CD4-positive, CD25-positive, alpha-beta regulatory T cell (primary cell): Measurements from ENCODE around the gene ROBO1. TPM values are rescaled to one million over a fixed set of nuclear protein-coding genes. Genes with fewer than 3 reads are reported as not detected.

Experiments used
- ATAC-seq, 2 donors: fragments of 150-1000 bp; cut with Tn5 transposase; one replicate each; pipeline ENCODE4 v1.10.0; 2021; ENCODE audit warnings: low read depth in 2 of 2, moderate number of reproducible peaks in 2 of 2, moderate library complexity in 1 of 2
- DNase-seq, 3 donors: peaks; one replicate each; pipeline versions ENCODE4 v3.0.0 to v3.0.0-alpha.2; 2012 to 2022; ENCODE audit warnings: mixed read lengths in 1 of 3
- H3K27ac ChIP-seq: one replicate; pipeline ENCODE4 v1.7.0; 2013; ENCODE audit warnings: mild to moderate bottlenecking, low read length; ENCODE audit not compliant: insufficient read depth, poor library complexity, severe bottlenecking
- H3K27me3 ChIP-seq: one replicate; pipeline ENCODE4 v1.7.0; 2013; ENCODE audit warnings: low read length; ENCODE audit not compliant: control insufficient read depth, insufficient read depth
- H3K36me3 ChIP-seq: one replicate; pipeline ENCODE4 v1.7.0; 2013; ENCODE audit warnings: mild to moderate bottlenecking, low read length, moderate library complexity; ENCODE audit not compliant: control insufficient read depth, insufficient read depth
- H3K4me1 ChIP-seq: 2 replicates; pipeline ENCODE4 v1.7.0; 2013; ENCODE audit warnings: mild to moderate bottlenecking, low read length; ENCODE audit not compliant: insufficient read depth, control insufficient read depth, poor library complexity, severe bottlenecking
- H3K4me3 ChIP-seq: one replicate; pipeline ENCODE4 v1.7.0; 2013; ENCODE audit warnings: low read depth, mild to moderate bottlenecking, low read length, moderate library complexity
- H3K9me3 ChIP-seq, 2 experiments: 1 replicate in 1 of 2; 2 replicates in 1 of 2; pipeline ENCODE4 v1.7.0; 2013; ENCODE audit warnings: low read length in 2 of 2, mild to moderate bottlenecking in 1 of 2, moderate library complexity in 1 of 2; ENCODE audit not compliant: control insufficient read depth in 2 of 2
- H3K27ac Mint-ChIP-seq, 3 donors: one replicate each; pipeline ENCODE4 v1.8.0; 2020 to 2022; ENCODE audit warnings: mild to moderate bottlenecking in 3 of 3, mixed read lengths in 3 of 3, moderate library complexity in 2 of 3
- H3K27me3 Mint-ChIP-seq: one replicate; pipeline ENCODE4 v1.8.0; 2022; ENCODE audit warnings: mild to moderate bottlenecking, mixed read lengths
- H3K36me3 Mint-ChIP-seq: one replicate; pipeline ENCODE4 v1.8.0; 2020; ENCODE audit warnings: mixed read lengths
- H3K4me1 Mint-ChIP-seq, 4 donors: one replicate each; pipeline ENCODE4 v1.8.0; 2020 to 2022; ENCODE audit warnings: mixed read lengths in 4 of 4, mild to moderate bottlenecking in 1 of 4
- H3K4me3 Mint-ChIP-seq, 4 donors: one replicate each; pipeline ENCODE4 v1.8.0; 2020 to 2022; ENCODE audit warnings: mild to moderate bottlenecking in 4 of 4, mixed read lengths in 4 of 4, moderate library complexity in 3 of 4
- H3K9me3 Mint-ChIP-seq, 7 donors: one replicate each; pipeline ENCODE4 v1.8.0; 2020 to 2022; ENCODE audit warnings: mixed read lengths in 7 of 7, mild to moderate bottlenecking in 3 of 7, moderate library complexity in 2 of 7
- polyA plus RNA-seq, 4 donors: library from polyadenylated mRNA; unstranded; fragments of 300-500 nt; fragmentation: Illumina TruSeq; gene quantifications; one replicate each; pipeline ENCODE4 v1.2.3, GENCODE V29; 2021
- total RNA-seq: library from RNA; stranded (reverse); gene quantifications from one replicate; pipeline ENCODE4 v1.2.3, GENCODE V29; 2022

The ROBO1 gene
- total and polyA plus RNA-seq, 5 donors from 2014 or later: not detected

GRCh38 chr3:79019137-79019923, 748.5 kb downstream of the ROBO1 start:
- peaks cover 6% of the 10 kb centered on the region for H3K27me3 Mint-ChIP-seq
- DNase-seq (peak in 1 of 3 donors; percentile 1), ATAC-seq (no peak)
- no peaks in the 10 kb centered on the region for H3K27me3 ChIP-seq
- H3K4me1 ChIP-seq: no peaks in the 10 kb centered on the region
- no peaks in the 10 kb centered on the region for H3K36me3 Mint-ChIP-seq
- H3K27ac ChIP-seq: no peak overlapping the region
- no peak overlapping the region for H3K27ac Mint-ChIP-seq
- H3K36me3 ChIP-seq: no peaks in the 10 kb centered on the region
- peaks cover 0 to 5% of the 10 kb centered on the region in 2 experiments for H3K9me3 ChIP-seq
- peak overlapping the region in 1 of 4 donors; percentile 63 for H3K4me3 Mint-ChIP-seq
- no peak overlapping the region for H3K4me3 ChIP-seq
- peaks cover 0 to 7% (median 2%) of the 10 kb centered on the region in 7 donors for H3K9me3 Mint-ChIP-seq
- peaks cover 0 to 5% (median 0%) of the 10 kb centered on the region in 4 donors for H3K4me1 Mint-ChIP-seq

- Histone ChIP-seq H3K36me3 (no peaks in the 10 kb centered on the region), H3K9me3 (no peaks in the 10 kb centered on the region), H3K4me1 (no peaks in the 10 kb centered on the region), H3K4me3 (no peak overlapping the region), H3K27me3 (no peaks in the 10 kb centered on the region), H3K27ac (no peak overlapping the region)
- ATAC-seq: no peak
- peaks cover 0 to 7% (median 2%) of the 10 kb centered on the region in 7 donors for H3K9me3 Mint-ChIP-seq
- DNase-seq: peak in 1 of 3 donors; percentile 6
- H3K4me1 Mint-ChIP-seq: peaks cover 0 to 5% (median 0%) of the 10 kb centered on the region in 4 donors
- no peak overlapping the region for H3K4me3 Mint-ChIP-seq
- no peak overlapping the region for H3K27ac Mint-ChIP-seq
- H3K36me3 Mint-ChIP-seq: no peaks in the 10 kb centered on the region
- peaks cover 6% of the 10 kb centered on the region for H3K27me3 Mint-ChIP-seq
Observed at GRCh38 chr3:79018671-79019136, 749.1 kb downstream of the ROBO1 start.

DNA sequence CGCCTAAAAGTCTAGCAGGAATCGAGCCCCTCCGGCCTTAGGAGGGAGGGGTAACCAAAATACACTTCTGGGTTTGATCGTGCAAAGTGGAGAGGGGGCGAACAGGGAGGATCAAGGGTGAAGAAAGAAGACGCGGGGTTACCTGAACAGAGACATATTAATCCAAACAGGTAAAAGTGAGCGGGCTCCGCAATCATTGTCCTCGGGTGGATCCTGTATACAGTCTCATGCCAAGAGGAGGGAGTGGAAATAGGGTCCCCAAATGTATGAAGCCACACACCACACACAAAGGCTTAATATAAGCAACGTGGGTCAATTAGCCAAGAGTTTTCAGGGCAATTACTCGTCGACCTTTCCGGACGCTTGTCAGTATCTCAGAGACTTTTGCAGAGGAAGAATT, 749.5 kb downstream of the ROBO1 start:
- Mint-ChIP-seq H3K27ac (no peak overlapping the region), H3K36me3 (no peaks in the 10 kb centered on the region), H3K9me3 (peaks cover 0 to 7% (median 2%) of the 10 kb centered on the region in 7 donors), H3K4me3 (no peak overlapping the region), H3K4me1 (peaks cover 0 to 5% (median 0%) of the 10 kb centered on the region in 4 donors), H3K27me3 (peaks cover 6% of the 10 kb centered on the region)
- no peak overlapping the region for H3K4me3 ChIP-seq
- DNase-seq (no peak), ATAC-seq (no peak)
- H3K9me3 ChIP-seq: no peaks in the 10 kb centered on the region
- no peaks in the 10 kb centered on the region for H3K4me1 ChIP-seq
- H3K36me3 ChIP-seq: no peaks in the 10 kb centered on the region
- H3K27me3 ChIP-seq: no peaks in the 10 kb centered on the region
- H3K27ac ChIP-seq: no peak overlapping the region

- Mint-ChIP-seq H3K9me3 (peaks cover 0 to 5% (median under 1%) of the 10 kb centered on the region in 7 donors), H3K4me3 (no peak overlapping the region), H3K36me3 (no peaks in the 10 kb centered on the region), H3K27me3 (peaks cover 6% of the 10 kb centered on the region), H3K27ac (no peak overlapping the region), H3K4me1 (peaks cover 0 to 5% (median 0%) of the 10 kb centered on the region in 4 donors)
- H3K36me3 ChIP-seq: no peaks in the 10 kb centered on the region
- H3K27ac ChIP-seq: no peak overlapping the region
- H3K4me3 ChIP-seq: no peak overlapping the region
- H3K9me3 ChIP-seq: no peaks in the 10 kb centered on the region
- H3K4me1 ChIP-seq: no peaks in the 10 kb centered on the region
- H3K27me3 ChIP-seq: no peaks in the 10 kb centered on the region
- DNase-seq (no peak), ATAC-seq (no peak)
Observed at GRCh38 chr3:79016587-79017376, 751.0 kb downstream of the ROBO1 start.

- Histone ChIP-seq H3K27ac (no peak overlapping the region), H3K36me3 (no peaks in the 10 kb centered on the region), H3K9me3 (no peaks in the 10 kb centered on the region), H3K4me1 (no peaks in the 10 kb centered on the region), H3K4me3 (no peak overlapping the region), H3K27me3 (no peaks in the 10 kb centered on the region)
- Mint-ChIP-seq H3K9me3 (peaks cover 0 to 5% (median 0%) of the 10 kb centered on the region in 7 donors), H3K36me3 (no peaks in the 10 kb centered on the region), H3K4me1 (peaks cover 0 to 5% (median 0%) of the 10 kb centered on the region in 4 donors), H3K4me3 (no peak overlapping the region), H3K27ac (no peak overlapping the region), H3K27me3 (peaks cover 6% of the 10 kb centered on the region)
- DNase-seq (no peak), ATAC-seq (no peak)
Observed at GRCh38 chr3:79015854-79016253, 751.9 kb downstream of the ROBO1 start.

GRCh38 chr3:79012946-79013362, 754.8 kb downstream of the ROBO1 start:
- H3K36me3 Mint-ChIP-seq: no peaks in the 10 kb centered on the region
- no peaks in the 10 kb centered on the region for H3K27me3 Mint-ChIP-seq
- Histone ChIP-seq H3K4me3 (no peak overlapping the region), H3K27me3 (no peaks in the 10 kb centered on the region), H3K27ac (no peak overlapping the region), H3K9me3 (no peaks in the 10 kb centered on the region), H3K36me3 (no peaks in the 10 kb centered on the region), H3K4me1 (no peaks in the 10 kb centered on the region)
- DNase-seq: no peak
- no peak overlapping the region for H3K27ac Mint-ChIP-seq
- H3K4me1 Mint-ChIP-seq: no peaks in the 10 kb centered on the region
- H3K4me3 Mint-ChIP-seq: no peak overlapping the region
- peaks cover 0 to 4% (median 1%) of the 10 kb centered on the region in 7 donors for H3K9me3 Mint-ChIP-seq
- no peak for ATAC-seq

DNA sequence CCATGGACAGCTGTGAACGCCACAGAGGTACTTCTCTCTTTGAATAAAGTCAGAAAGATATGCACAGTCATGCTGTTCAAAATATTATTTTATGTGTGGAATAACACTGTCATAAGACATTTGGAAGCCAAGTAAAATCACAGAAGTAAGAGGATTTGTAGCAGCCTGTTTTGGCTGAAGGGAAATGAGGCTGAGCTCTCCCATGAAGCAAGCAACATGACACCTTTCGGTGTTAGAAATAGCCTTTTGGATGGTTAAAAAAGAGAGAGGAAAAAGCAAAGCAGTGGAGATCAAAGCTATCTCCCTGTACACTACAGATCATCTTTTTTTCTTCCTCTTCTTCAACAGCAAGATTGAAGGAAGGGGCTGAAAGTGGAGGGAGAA, 755.3 kb downstream of the ROBO1 start:
- Histone ChIP-seq H3K4me3 (no peak overlapping the region), H3K36me3 (no peaks in the 10 kb centered on the region), H3K9me3 (no peaks in the 10 kb centered on the region), H3K27ac (no peak overlapping the region), H3K27me3 (no peaks in the 10 kb centered on the region), H3K4me1 (no peaks in the 10 kb centered on the region)
- Mint-ChIP-seq H3K4me1 (no peaks in the 10 kb centered on the region), H3K36me3 (no peaks in the 10 kb centered on the region), H3K4me3 (no peak overlapping the region), H3K9me3 (peaks cover 0 to 4% (median 3%) of the 10 kb centered on the region in 7 donors), H3K27me3 (no peaks in the 10 kb centered on the region), H3K27ac (no peak overlapping the region)
- ATAC-seq (no peak), DNase-seq (no peak)
